PC-9 (cell line): ENCODE measurements around the gene IL34. TPM values are rescaled to one million over a fixed set of nuclear protein-coding genes. Genes with fewer than 3 reads are reported as not detected.

ENCODE experiments used
- Bru-seq: library from RNA; stranded (reverse); fragments of 400-500 nt; gene quantifications from one replicate; lab custom pipeline; 2021; lab: Mats Ljungman, UMichigan
- BruChase-seq, 2 experiments: library from RNA; stranded (reverse); fragments of 400-500 nt; gene quantifications; one replicate each; lab custom pipeline; 2021; lab: Mats Ljungman, UMichigan
- BruUV-seq: library from RNA; stranded (reverse); fragments of 400-500 nt; replicated peaks from 2 replicates; lab custom pipeline; 2021; lab: Mats Ljungman, UMichigan
- CTCF ChIA-PET: fragments of 300-600 bp; sonication (Branson Sonifier 250); formaldehyde crosslinking; loops from one replicate; lab custom pipeline; 2022; ENCODE audit warnings: antibody characterized with exemption; lab: Charles Lee
- POLR2A ChIA-PET: fragments of 300-600 bp; sonication (Branson Sonifier 250); formaldehyde crosslinking; loops from one replicate; lab custom pipeline; 2022; ENCODE audit warnings: antibody characterized with exemption; ENCODE audit not compliant: unreplicated experiment; lab: Charles Lee
- DNase-seq, 2 experiments: peaks; one replicate each; pipeline versions ENCODE4 v3.0.0 to v3.0.0-alpha.2; 2015 to 2022; ENCODE audit warnings: mixed read lengths in 1 of 2
- H2AFZ ChIP-seq: fragments of 200-600 bp; sonication (generic); 2 replicates; pipeline ENCODE4 v1.8.1; 2017; ENCODE audit warnings: antibody characterized with exemption
- H3F3A ChIP-seq: fragments of 200-600 bp; sonication (generic); 2 replicates; pipeline ENCODE4 v1.8.1; 2017; ENCODE audit warnings: antibody characterized with exemption, mild to moderate bottlenecking, low read depth; ENCODE audit not compliant: insufficient read depth
- H3K27ac ChIP-seq: fragments of 200-600 bp; sonication (generic); 2 replicates; pipeline ENCODE4 v1.6.1; 2016; ENCODE audit warnings: mixed run types
- H3K27me3 ChIP-seq: fragments of 200-600 bp; sonication (generic); 2 replicates; pipeline ENCODE4 v1.6.1; 2016; ENCODE audit warnings: low read depth, mixed run types; ENCODE audit not compliant: insufficient read depth
- H3K36me3 ChIP-seq: fragments of 200-600 bp; sonication (generic); 2 replicates; pipeline ENCODE4 v1.6.1; 2016; ENCODE audit warnings: low read depth, mixed run types
- H3K4me1 ChIP-seq: fragments of 200-600 bp; sonication (generic); replicated peaks from 2 replicates; pipeline ENCODE4 v1.6.1; 2016; ENCODE audit warnings: mixed run types; ENCODE audit not compliant: insufficient read depth
- H3K4me2 ChIP-seq: fragments of 200-600 bp; sonication (generic); 2 replicates; pipeline ENCODE4 v1.6.1; 2017; ENCODE audit warnings: mixed run types
- H3K4me3 ChIP-seq: fragments of 200-600 bp; sonication (generic); 2 replicates; pipeline ENCODE4 v1.6.1; 2016; ENCODE audit warnings: mixed run types
- H3K79me2 ChIP-seq: fragments of 200-600 bp; sonication (generic); 2 replicates; pipeline ENCODE4 v1.6.1; 2017; ENCODE audit warnings: low read depth, mixed run types
- H3K9me2 ChIP-seq: fragments of 200-600 bp; sonication (generic); 2 replicates; pipeline ENCODE4 v1.8.1; 2017; ENCODE audit warnings: mild to moderate bottlenecking; ENCODE audit not compliant: insufficient read depth
- H3K9me3 ChIP-seq: fragments of 200-600 bp; sonication (generic); 2 replicates; pipeline ENCODE4 v1.8.1; 2016; ENCODE audit warnings: low read depth; ENCODE audit not compliant: insufficient read depth
- H4K20me1 ChIP-seq: fragments of 200-600 bp; sonication (generic); 2 replicates; pipeline ENCODE4 v1.8.1; 2017; ENCODE audit not compliant: insufficient read depth
- CTCF ChIP-seq: fragments of 200-600 bp; sonication (generic); conservative IDR thresholded peaks from 2 replicates; pipeline ENCODE4 v1.6.1; 2017; ENCODE audit warnings: mixed run types, antibody characterized with exemption, mild to moderate bottlenecking, moderate library complexity
- EZH2 ChIP-seq: fragments of 200-600 bp; sonication (generic); IDR thresholded peaks from 2 replicates; pipeline ENCODE4 v1.8.0; 2017; ENCODE audit warnings: antibody characterized with exemption, low read depth
- intact Hi-C: fragments of 100-400 bp; cut with micrococcal nuclease; formaldehyde crosslinking; loops from one replicate; pipeline ENCODE4 v1.10.0; 2022; ENCODE audit not compliant: unreplicated experiment
- long read RNA-seq: library from polyadenylated mRNA; stranded (forward); transcript quantifications from one replicate; pipeline ENCODE4 v2.0.0, GENCODE V29; 2022
- total RNA-seq: library from RNA; stranded (reverse); gene quantifications from 2 replicates; pipeline ENCODE4 v1.2.3, GENCODE V29; 2021

Gene IL34
- total RNA-seq (not detected in 2 replicates), Bru-seq, nascent RNA (percentile 17 among the genes with signal in this experiment), BruChase-seq, experiment 1, labeled RNA remaining after a 2-hour chase (percentile 17 among the genes with signal in this experiment), BruChase-seq, experiment 2, labeled RNA remaining after a 6-hour chase (percentile 22 among the genes with signal in this experiment)
- long read RNA-seq, result 0 reads

- intact Hi-C loops, result no loop called here
- Histone ChIP-seq H2AFZ (no peak within 1 kb of the TSS), H3K4me1 (peaks cover 4% of the 10 kb centered on the region; the same call in 1 of the 2 replicates), H3K27ac (no peak within 1 kb of the TSS), H4K20me1 (no peaks in the 10 kb centered on the region), H3K36me3 (no peaks in the 10 kb centered on the region), H3F3A (peaks cover 7% of the 10 kb centered on the region; the same call in 1 of the 2 replicates), H3K4me3 (no peak within 1 kb of the TSS), H3K4me2 (no peak within 1 kb of the TSS), H3K27me3 (no peaks in the 10 kb centered on the region), H3K9me2 (no peaks in the 10 kb centered on the region), H3K79me2 (no peaks in the 10 kb centered on the region), H3K9me3 (no peaks in the 10 kb centered on the region)
- DNase-seq, result no peak
- CTCF ChIA-PET, result no interaction called here
- POLR2A ChIA-PET, result no interaction called here
- BruUV-seq, result no TSS peak
- TF ChIP-seq EZH2 (no peak), CTCF (no peak)
These were observed at the start of gene IL34 for GRCh38 chr16:70646260-70647241. Gene IL34 (plus strand): TSS chr16:70646559. CDS start chr16:70646948, 389 bp downstream.

GRCh38 chr16:70597135-70597835, 49.1 kb upstream of the IL34 start:
- BruUV-seq, result no TSS peak
- intact Hi-C loops, result no loop called here

More at GRCh38 chr16:70597135-70597835, 49.1 kb upstream of the IL34 start:
- Histone ChIP-seq H3K9me2 (no peaks in the 10 kb centered on the region; the same call in 1 of the 2 replicates), H3K27ac (no peak overlapping the region), H3K27me3 (no peaks in the 10 kb centered on the region), H3K9me3 (no peaks in the 10 kb centered on the region), H3K4me3 (no peak overlapping the region), H3K4me2 (no peak overlapping the region), H2AFZ (no peak overlapping the region), H3K4me1 (peaks cover 2% of the 10 kb centered on the region; the same call in 1 of the 2 replicates), H3K36me3 (no peaks in the 10 kb centered on the region), H3K79me2 (no peaks in the 10 kb centered on the region), H3F3A (peaks cover 7% of the 10 kb centered on the region; the same call in 1 of the 2 replicates), H4K20me1 (no peaks in the 10 kb centered on the region)
- DNase-seq, result no peak
- POLR2A ChIA-PET, result no interaction called here
- CTCF ChIA-PET, result interaction anchor here (0.6 kb wide), 1 partner anchor 217 kb away, joined by 5 read pairs; no protein-coding TSS in a partner anchor
- no peak for TF ChIP-seq EZH2
- TF ChIP-seq CTCF, result no peak
